Activated gamma-delta T cell (primary cell): Measurements from ENCODE around the gene SLA2.
"Not testable (repeated sequence)": the region's sequence is repeated elsewhere in the genome, so short reads cannot be mapped to it uniquely, and the experiment has no call there.

Source experiments
- DNase-seq: peaks from one replicate; lab custom pipeline; 2025; lab: John Stamatoyannopoulos, UW
- total RNA-seq, 2 donors: gene quantifications; one replicate each; lab custom pipeline; 2026; lab: John Stamatoyannopoulos, UW

SLA2 gene, protein sequence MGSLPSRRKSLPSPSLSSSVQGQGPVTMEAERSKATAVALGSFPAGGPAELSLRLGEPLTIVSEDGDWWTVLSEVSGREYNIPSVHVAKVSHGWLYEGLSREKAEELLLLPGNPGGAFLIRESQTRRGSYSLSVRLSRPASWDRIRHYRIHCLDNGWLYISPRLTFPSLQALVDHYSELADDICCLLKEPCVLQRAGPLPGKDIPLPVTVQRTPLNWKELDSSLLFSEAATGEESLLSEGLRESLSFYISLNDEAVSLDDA
- total RNA-seq = 98.1 to 181 reads per million in 2 donors

DNA sequence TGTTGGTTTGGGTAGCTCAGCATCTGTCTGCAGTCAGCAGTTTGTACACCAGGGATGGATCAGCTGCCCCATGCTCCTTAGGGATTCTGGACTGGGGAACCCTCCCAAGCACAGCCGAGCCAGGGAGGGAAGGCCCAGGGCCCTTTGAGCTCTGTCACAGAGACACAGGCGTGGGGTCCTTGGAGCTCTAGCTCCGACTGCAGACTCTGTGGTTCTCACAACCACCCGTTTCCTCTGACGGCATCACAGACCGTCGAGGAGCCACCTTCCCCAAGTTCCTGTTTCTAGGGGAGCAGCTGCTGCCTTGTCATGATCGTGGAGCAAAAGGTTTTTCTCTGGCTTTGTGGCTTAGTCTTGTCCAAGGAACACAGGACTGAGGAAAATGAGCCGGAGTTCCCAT is at the start of gene SLA2:
TSS of gene SLA2 (minus strand) at position 199 of the 400 bp plus-strand sequence. CDS start 4,861 bp downstream, outside the sequence.
- DNase-seq = no peak

GRCh38 chr20:36695467-36695866 is 49.5 kb upstream of the SLA2 start:
- DNase-seq = not testable (repeated sequence)

DNA sequence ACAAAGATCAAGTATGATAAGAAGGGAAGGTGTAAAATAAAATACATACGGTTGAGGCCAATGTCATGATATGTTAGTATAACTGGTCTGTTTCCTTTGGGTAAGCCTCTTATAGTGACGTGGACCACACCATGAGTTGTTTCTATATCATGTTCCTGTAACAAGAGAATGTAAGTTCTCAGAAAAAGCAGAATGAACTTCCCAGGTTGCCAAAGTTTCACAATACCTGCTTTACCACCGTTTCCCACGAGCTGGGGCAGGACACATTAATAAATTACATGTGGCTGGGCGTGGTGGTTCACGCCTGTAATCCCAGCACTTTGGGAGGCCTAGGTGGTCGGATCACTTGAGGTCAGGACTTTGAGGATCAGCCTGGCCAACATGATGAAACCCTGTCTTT is 42.6 kb upstream of the SLA2 start:
- no peak for DNase-seq

- DNase-seq = no peak
These were observed 41.9 kb upstream of the SLA2 start for GRCh38 chr20:36687850-36688249.

- DNase-seq = no peak
These were observed 40.9 kb upstream of the SLA2 start for GRCh38 chr20:36686944-36687343.

- no peak for DNase-seq
These were observed 40.5 kb upstream of the SLA2 start for GRCh38 chr20:36686504-36686903.

GRCh38 chr20:36684747-36685146 is 38.8 kb upstream of the SLA2 start:
- no peak for DNase-seq

DNA sequence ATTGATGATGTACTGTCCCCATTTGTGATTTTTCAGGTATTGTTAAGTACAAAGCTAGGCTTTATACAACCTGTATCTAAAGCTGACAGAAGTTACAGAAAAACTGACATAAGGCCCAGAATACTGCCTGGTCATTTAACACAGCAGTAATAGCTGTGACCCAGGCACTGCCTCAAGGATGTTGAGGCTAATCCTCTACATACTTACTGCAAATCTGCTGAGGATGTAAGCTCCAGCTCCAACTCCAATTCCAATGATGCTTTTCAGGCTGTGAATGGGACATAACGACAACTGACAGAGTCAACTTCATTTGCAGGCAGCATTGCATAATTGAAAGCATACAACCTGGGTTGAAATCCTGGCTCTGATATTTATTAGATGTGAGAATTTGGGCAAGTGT is 36.3 kb upstream of the SLA2 start:
- no peak for DNase-seq

DNA sequence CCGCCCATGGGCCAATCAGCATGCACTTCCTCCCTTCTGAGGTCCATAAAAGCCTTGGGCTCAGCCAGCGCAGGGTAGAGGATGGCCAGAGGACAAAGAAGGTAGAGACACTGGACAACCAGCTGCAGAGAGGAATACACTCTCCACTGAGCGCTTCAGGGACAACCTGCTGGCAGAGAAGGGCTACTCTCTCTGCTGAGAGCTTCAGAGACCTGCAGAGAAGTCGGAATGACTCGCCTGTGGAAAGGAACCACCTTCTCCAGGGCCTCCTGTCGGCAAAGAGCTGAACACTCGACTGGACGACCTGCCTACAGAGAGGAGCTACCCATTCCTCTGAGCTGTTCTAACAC is 31.4 kb upstream of the SLA2 start:
- DNase-seq = no peak

GRCh38 chr20:36676701-36677421 is 30.9 kb upstream of the SLA2 start:
- no peak for DNase-seq

DNA sequence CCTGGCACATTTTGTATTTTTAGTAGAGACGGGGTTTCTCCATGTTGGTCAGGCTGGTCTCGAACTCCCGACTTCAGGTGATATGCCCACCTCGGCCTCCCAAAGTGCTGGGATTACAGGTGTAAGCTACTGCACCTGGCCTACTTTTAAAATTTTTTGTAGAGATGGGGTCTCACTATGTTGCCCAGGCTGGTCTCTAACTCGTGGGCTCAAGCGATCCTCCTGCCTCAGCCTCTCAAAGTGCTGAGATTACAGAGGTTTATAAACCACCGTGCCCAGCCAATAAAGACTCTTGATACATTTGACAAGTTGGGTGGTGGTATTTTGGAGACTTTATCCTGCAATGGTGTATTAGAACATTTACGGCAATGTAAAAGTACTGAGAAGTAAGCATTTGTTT is 29.5 kb upstream of the SLA2 start:
- DNase-seq = not testable (repeated sequence)

GRCh38 chr20:36672991-36673390 is 27.0 kb upstream of the SLA2 start:
- no peak for DNase-seq

- no peak for DNase-seq
These were observed 24.8 kb upstream of the SLA2 start for GRCh38 chr20:36670665-36671357.

DNA sequence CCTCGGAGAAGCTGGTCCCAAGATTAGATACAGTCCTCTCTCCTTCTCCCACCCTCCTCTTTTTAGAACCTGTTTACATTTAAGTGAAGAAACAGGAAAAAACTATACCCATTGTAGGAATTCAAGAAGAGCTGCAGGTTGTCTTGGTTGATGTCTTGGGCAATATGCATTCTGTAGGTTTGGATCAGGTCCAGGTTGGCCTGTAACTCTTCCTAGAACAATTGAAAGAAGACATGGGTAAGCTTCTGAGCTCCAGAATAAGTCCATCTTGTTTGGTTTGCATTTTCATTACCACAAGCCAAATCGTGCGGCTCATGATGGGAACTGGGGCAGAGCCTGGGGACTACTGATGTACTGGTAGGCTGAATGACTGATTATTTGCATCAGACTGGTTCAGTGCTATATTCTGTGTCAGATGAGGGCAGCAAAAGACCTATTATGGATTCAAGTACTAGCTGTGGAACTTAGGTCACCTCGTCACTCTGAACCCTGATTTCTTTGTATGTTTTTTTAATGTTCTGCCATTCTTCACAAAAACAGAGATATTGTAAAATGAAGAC is 20.3 kb upstream of the SLA2 start:
- no peak for DNase-seq

DNA sequence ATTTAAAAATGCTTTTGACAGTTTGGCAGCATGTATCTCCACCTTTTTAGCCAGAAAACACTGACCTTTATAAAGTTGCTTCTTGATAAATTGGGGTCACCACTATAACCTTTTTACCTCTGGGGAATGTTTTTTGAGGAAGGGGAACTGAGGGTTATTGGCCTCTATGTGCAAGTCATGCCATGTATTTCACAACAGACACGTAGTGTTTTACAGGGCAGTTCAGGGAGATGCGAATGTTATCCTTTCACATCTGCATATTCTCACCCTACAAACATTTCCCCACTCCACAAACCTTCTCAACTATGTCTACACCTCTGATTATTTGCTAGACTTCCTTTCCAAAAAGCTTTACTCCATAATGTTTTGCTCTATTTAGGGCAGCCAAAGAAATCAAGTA is 17.0 kb upstream of the SLA2 start:
- no peak for DNase-seq

DNA sequence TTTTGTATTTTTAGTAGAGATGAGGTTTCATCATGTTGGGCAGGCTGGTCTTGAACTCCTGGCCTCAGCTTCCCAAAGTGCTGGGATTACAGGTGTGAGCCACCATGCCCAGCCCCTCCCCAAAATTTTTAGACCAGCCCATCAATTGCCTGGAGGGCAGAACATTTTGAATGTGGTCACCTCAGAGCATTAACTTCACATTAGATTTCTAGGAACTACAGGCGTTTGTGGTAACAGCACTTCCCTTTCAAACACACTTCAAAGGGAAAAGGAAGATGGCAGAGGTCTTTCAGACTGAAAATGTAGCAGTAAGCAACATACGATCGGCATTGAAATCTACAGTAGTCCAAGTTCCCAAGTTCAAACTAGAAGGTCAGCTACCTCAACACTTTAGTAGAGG is 12.3 kb upstream of the SLA2 start:
- no peak for DNase-seq

GRCh38 chr20:36656733-36657132 is 10.7 kb upstream of the SLA2 start:
- no peak for DNase-seq

DNA sequence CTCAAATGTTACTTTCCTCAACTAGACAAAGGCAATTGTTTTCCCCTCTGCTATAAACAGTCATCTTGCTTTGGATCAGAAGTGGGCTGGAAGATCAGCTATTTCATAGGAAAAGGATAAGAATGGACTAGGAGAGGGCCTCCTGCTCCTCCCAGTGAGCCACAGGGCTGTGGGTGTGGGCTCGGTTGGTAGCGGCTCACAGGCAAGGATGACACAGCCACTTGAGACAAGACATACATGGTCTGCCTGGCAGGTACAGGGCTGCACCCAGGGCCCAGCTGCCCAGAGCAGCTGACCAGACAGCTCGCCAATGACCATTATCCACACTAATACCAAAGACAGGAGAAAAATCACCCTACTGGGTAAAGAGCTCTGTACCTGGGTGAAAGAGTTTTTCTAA is 9.0 kb upstream of the SLA2 start:
- no peak for DNase-seq

DNA sequence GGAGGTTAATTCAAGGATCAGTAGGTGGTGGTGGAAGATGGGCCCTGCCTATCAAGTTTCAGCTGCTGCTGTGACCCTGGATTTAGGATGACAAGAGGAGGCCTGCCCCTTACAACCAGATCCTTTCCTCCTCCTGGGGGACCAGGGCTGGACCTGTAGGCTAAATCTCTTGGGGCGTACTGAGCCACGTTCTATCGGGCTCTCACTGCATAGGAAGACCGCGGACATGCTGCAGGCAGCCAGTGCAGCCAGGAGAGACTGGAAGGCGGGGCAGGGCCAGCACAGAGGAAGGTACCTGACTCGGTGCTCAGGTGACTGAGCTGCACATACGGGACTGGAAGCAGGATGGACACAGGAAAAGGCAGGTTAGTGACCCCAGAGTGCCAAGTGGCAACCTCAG is 8.5 kb upstream of the SLA2 start:
- DNase-seq = no peak

GRCh38 chr20:36653456-36653855 is 7.5 kb upstream of the SLA2 start:
- DNase-seq = no peak

DNA sequence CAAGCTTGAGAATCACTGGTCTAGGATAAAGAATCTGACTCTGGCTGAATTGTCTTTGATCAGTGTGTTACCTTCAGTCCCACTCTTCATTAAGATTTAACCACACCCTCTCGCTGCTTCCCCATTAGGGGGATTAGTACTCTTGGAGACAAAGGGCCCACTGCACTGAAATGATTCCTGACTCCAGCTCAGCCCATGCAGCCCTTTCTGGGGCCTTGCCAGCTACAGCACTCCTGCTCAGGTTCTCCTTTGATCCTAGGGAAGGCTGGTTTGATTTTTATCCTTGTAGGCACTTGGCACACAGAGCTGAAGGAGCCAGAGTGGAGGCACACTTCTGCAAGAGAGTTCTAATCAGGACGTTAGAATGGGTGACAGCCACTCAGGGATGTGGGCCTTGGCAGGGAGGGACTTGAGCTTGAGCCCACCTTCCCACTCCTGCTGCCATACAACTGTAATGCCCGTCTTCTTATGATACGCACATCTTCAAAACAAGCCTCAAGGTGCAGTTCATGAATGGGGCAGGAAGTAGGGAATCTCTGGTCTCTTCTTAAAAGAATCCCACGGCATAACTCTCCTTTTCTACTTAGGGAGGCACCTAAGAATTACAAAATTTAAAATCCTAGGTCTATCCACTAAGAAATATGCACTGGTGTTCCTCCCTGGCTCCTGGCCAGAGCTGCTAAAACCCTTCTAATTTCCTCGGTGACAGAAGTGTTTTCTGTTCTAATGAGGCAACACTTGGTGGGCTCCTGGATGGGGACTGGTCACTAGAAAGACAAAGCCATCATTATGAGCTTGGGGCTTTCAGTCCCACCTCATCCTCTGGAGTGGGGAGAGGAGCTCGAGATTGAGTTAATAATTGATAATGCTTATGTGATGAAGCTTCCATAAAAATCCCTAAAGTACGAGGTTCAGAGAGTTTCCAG is 1.5 kb upstream of the SLA2 start:
- no peak for DNase-seq

- DNase-seq = no peak
These were observed 682 bp upstream of the SLA2 start for GRCh38 chr20:36646678-36647077.
